SK-N-SH (cell line): ENCODE data around the gene GSC. TPM values are rescaled to one million over a fixed set of nuclear protein-coding genes. Genes with fewer than 3 reads are reported as not detected.

Experiments used
- CTCF ChIA-PET: fragments of 300-600, 350-600 bp; formaldehyde crosslinking; extraction: SDS; loops from one replicate; lab custom pipeline; 2021; lab: Yijun Ruan, JAX
- POLR2A ChIA-PET: fragments of 350-600 bp; sonication (Branson Sonifier 250); formaldehyde crosslinking; extraction: SDS; loops from one replicate; lab custom pipeline; 2020; ENCODE audit warnings: antibody characterized with exemption, inconsistent platforms; lab: Yijun Ruan, JAX
- DNase-seq: peaks from one replicate; pipeline ENCODE4 v3.0.0; 2012
- H2AFZ ChIP-seq: fragments of 200-600 bp; sonication (generic); 2 replicates; pipeline ENCODE4 v1.8.1; 2016; ENCODE audit warnings: antibody characterized with exemption, mild to moderate bottlenecking, low read depth
- H3F3A ChIP-seq: fragments of 200-600 bp; sonication (generic); replicated peaks from 2 replicates; pipeline ENCODE3; 2016; ENCODE audit warnings: antibody characterized with exemption, mild to moderate bottlenecking; ENCODE audit not compliant: insufficient read depth
- H3K27ac ChIP-seq, 2 experiments: fragments of 200-500 bp in 1 of 2; fragments of 200-600 bp in 1 of 2; sonication (Bioruptor generic) in 1 of 2; sonication (generic), shearing (Covaris generic) in 1 of 2; 2 replicates each; pipeline versions ENCODE4 v1.5.1 to v1.6.1; 2014 to 2016; ENCODE audit warnings: low read depth in 2 of 2, inconsistent platforms in 1 of 2, low read length in 1 of 2, mild to moderate bottlenecking in 1 of 2, mixed read lengths in 1 of 2
- H3K27me3 ChIP-seq: fragments of 200-600 bp; sonication (generic), shearing (Covaris generic); 2 replicates; pipeline ENCODE4 v1.6.1; 2016; ENCODE audit warnings: mixed run types; ENCODE audit not compliant: insufficient read depth
- H3K36me3 ChIP-seq, 2 experiments: fragments of 200-500 bp in 1 of 2; fragments of 200-600 bp in 1 of 2; sonication (Bioruptor generic) in 1 of 2; sonication (generic) in 1 of 2; replicated peaks in 1 of 2; 2 replicates each; pipeline versions ENCODE3 to v1.5.1; 2014 to 2016; ENCODE audit warnings: low read length in 1 of 2, mild to moderate bottlenecking in 1 of 2; ENCODE audit not compliant: insufficient read depth in 2 of 2, control insufficient read depth in 1 of 2
- H3K4me1 ChIP-seq, 2 experiments: fragments of 200-500 bp in 1 of 2; fragments of 200-600 bp in 1 of 2; sonication (Bioruptor generic) in 1 of 2; sonication (generic), shearing (Covaris generic) in 1 of 2; 2 replicates each; pipeline versions ENCODE4 v1.5.1 to v1.6.1; 2014 to 2016; ENCODE audit warnings: low read depth in 1 of 2, low read length in 1 of 2, mixed run types in 1 of 2; ENCODE audit not compliant: insufficient read depth in 2 of 2, control insufficient read depth in 1 of 2
- H3K4me2 ChIP-seq: fragments of 200-600 bp; sonication (generic), shearing (Covaris generic); 2 replicates; pipeline ENCODE4 v1.6.1; 2017; ENCODE audit warnings: mixed run types
- H3K4me3 ChIP-seq, 2 experiments: fragments of 200-500 bp in 1 of 2; fragments of 200-600 bp in 1 of 2; sonication (Bioruptor generic) in 1 of 2; sonication (generic), shearing (Covaris generic) in 1 of 2; 2 replicates each; pipeline versions ENCODE4 v1.5.1 to v1.8.1; 2014 to 2016; ENCODE audit warnings: low read depth in 2 of 2, inconsistent platforms in 1 of 2, low read length in 1 of 2, mild to moderate bottlenecking in 1 of 2, mixed read lengths in 1 of 2, moderate library complexity in 1 of 2
- H3K79me2 ChIP-seq: fragments of 200-600 bp; sonication (generic); 2 replicates; pipeline ENCODE4 v1.8.1; 2017; ENCODE audit warnings: mild to moderate bottlenecking; ENCODE audit not compliant: insufficient read depth
- H3K9ac ChIP-seq: fragments of 200-600 bp; sonication (generic); 2 replicates; pipeline ENCODE4 v1.6.1; 2017; ENCODE audit warnings: mixed run types
- H3K9me2 ChIP-seq: fragments of 200-600 bp; sonication (generic); 2 replicates; pipeline ENCODE4 v1.6.1; 2017; ENCODE audit warnings: mixed run types
- H3K9me3 ChIP-seq: fragments of 200-600 bp; sonication (generic); 2 replicates; pipeline ENCODE4 v1.6.1; 2017; ENCODE audit warnings: mixed run types, mild to moderate bottlenecking, moderate library complexity
- H4K20me1 ChIP-seq: fragments of 200-600 bp; sonication (generic); 2 replicates; pipeline ENCODE4 v1.6.1; 2017; ENCODE audit warnings: mild to moderate bottlenecking, mixed run types; ENCODE audit not compliant: insufficient read depth
- CHD2 ChIP-seq: fragments of 150-350 bp; IDR thresholded peaks from 2 replicates; pipeline ENCODE4 v1.6.1; 2018; ENCODE audit warnings: low read length; ENCODE audit not compliant: partially characterized antibody
- CTCF ChIP-seq: fragments of 200-600 bp; sonication (generic); IDR thresholded peaks from 2 replicates; pipeline ENCODE4 v1.6.1; 2017; ENCODE audit warnings: antibody characterized with exemption, mild to moderate bottlenecking, moderate library complexity
- GATA2 ChIP-seq: sonication (generic); formaldehyde crosslinking; IDR thresholded peaks from 2 replicates; pipeline ENCODE4 v1.5.0; 2020; ENCODE audit warnings: mild to moderate bottlenecking, missing genetic modification reagents
- NFIC ChIP-seq: IDR thresholded peaks from 2 replicates; pipeline ENCODE4 v1.4.0; 2012; ENCODE audit warnings: borderline replicate concordance
- NRF1 ChIP-seq: IDR thresholded peaks from 2 replicates; pipeline ENCODE4 v1.6.1; 2012; ENCODE audit warnings: low read depth, mild to moderate bottlenecking, low read length
- POLR2AphosphoS5 ChIP-seq: IDR thresholded peaks from 2 replicates; pipeline ENCODE4 v1.6.1; 2012; ENCODE audit warnings: low read depth, low read length
- RCOR1 ChIP-seq: fragments of 150-350 bp; IDR thresholded peaks from 2 replicates; pipeline ENCODE4 v1.6.1; 2017; ENCODE audit warnings: antibody characterized with exemption, low read length
- RFX5 ChIP-seq: IDR thresholded peaks from 2 replicates; pipeline ENCODE4 v1.6.1; 2012; ENCODE audit warnings: mild to moderate bottlenecking, improper control_type of control experiment, low read length
- SIN3A ChIP-seq: IDR thresholded peaks from 2 replicates; pipeline ENCODE4 v1.6.1; 2012; ENCODE audit warnings: low read depth, mild to moderate bottlenecking, low read length, moderate library complexity, borderline replicate concordance
- SMC3 ChIP-seq: IDR thresholded peaks from 2 replicates; pipeline ENCODE4 v1.6.1; 2012; ENCODE audit warnings: low read depth, low read length, improper control_type of control experiment
- TCF12 ChIP-seq: IDR thresholded peaks from 2 replicates; pipeline ENCODE4 v1.4.0; 2012
- USF1 ChIP-seq: IDR thresholded peaks from 2 replicates; pipeline ENCODE4 v1.4.0; 2012; ENCODE audit warnings: low read depth, borderline replicate concordance
- USF2 ChIP-seq: fragments of 150-350 bp; IDR thresholded peaks from 2 replicates; pipeline ENCODE4 v1.6.1; 2017; ENCODE audit warnings: antibody characterized with exemption, low read length, low read depth, borderline replicate concordance
- ZBTB33 ChIP-seq: IDR thresholded peaks from 2 replicates; pipeline ENCODE4 v1.4.0; 2012; ENCODE audit warnings: low read depth, borderline replicate concordance
- WGBS: methylation state at CpG from one replicate; pipeline ENCODE4 v1.1.6; 2017; ENCODE audit warnings: low lambda C conversion rate; 5-methylcytosine and 5-hydroxymethylcytosine counted together
- polyA plus RNA-seq, 3 experiments: library from polyadenylated mRNA; depleted of rRNA; stranded (reverse); fragments of >200 nt; gene quantifications; 2 replicates each; pipeline ENCODE4 v1.2.3, GENCODE V29; 2012

Gene GSC
- polyA plus RNA-seq, 1 of the 3 experiments (the other 2 are of a cell fraction): 1.3 TPM

GRCh38 chr14:94762431-94762830 lies 7.5 kb downstream of the GSC start:
- no peaks in the 10 kb centered on the region for H3K9me3 ChIP-seq
- POLR2A ChIA-PET: no interaction called here
- TF ChIP-seq TCF12: no peak
- no peak for TF ChIP-seq NRF1
- TF ChIP-seq ZBTB33: no peak
- no peak for TF ChIP-seq GATA2
- no peak for TF ChIP-seq SIN3A
- TF ChIP-seq RFX5: no peak
- TF ChIP-seq POLR2AphosphoS5: no peak
- no peak for TF ChIP-seq SMC3
- no peak for TF ChIP-seq RCOR1
- no peak for TF ChIP-seq USF2
- TF ChIP-seq CHD2: no peak
- no peak for TF ChIP-seq NFIC
- no peak for TF ChIP-seq CTCF
- no peak for TF ChIP-seq USF1
- WGBS: 79% methylated on average over 7 of the region's 7 CpGs
- no peaks in the 10 kb centered on the region for H4K20me1 ChIP-seq
- no peak for DNase-seq
- no peak overlapping the region for H3K4me3 ChIP-seq
- no peak overlapping the region for H3K4me2 ChIP-seq
- CTCF ChIA-PET: interaction anchor here (1.2 kb wide), 1 partner anchor 73 kb away, joined by 3 read pairs; no protein-coding TSS in a partner anchor
- H3K9me2 ChIP-seq: no peaks in the 10 kb centered on the region
- H3F3A ChIP-seq: no peaks in the 10 kb centered on the region
- H3K36me3 ChIP-seq: no peaks in the 10 kb centered on the region
- no peaks in the 10 kb centered on the region for H3K4me1 ChIP-seq
- H3K27ac ChIP-seq: no peak overlapping the region
- H3K79me2 ChIP-seq: no peaks in the 10 kb centered on the region
- no peak overlapping the region for H3K9ac ChIP-seq
- H3K27me3 ChIP-seq: no peaks in the 10 kb centered on the region
- H2AFZ ChIP-seq: no peak overlapping the region
